ENCODE results near the gene OPALIN.
"Not testable (repeated sequence)": the region's sequence is repeated elsewhere in the genome, so short reads cannot be mapped to it uniquely, and the experiment has no call there.

OPALIN gene

DNA sequence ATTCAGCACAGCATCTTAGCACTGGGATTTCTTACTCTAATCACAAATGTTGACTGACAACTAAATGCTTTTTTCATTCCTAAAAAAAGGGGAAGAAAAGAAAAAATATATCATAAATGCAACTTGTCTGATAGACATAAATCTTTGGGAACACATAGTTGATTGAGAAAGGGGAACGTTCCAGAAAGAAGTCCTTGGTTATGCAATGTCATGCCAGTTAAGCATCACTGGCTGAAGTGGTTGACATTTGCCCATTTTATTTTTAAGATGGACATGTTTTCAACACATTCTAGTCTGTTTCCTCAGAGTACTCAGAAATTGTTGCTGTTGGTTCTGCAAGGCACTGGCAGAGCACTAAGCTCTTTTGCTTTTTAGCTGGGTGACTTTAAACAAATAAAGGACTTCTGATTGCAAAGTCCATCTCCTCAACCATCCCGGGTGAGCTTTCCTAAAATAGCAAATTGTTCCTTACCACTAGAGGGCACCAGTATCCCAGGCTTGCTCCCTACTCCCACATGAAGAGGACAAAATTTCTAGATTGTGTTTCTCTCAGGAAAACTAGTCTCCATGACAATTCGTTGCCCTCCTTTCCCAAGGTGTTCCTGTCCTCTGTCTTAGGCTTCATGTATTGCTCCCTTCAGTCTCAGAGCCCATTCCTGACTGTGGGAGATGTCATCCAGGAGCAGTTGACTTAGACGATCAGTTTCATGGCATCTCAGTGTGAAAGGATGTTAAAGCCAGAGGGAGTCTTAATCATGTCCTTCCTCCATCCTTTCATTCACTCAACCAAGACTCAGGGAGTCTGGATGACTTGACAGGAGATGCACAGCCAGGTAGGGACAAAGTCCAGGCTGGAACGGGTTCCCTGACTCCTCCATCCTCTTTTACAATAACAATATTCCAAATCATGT, 23.9 kb downstream of the OPALIN start:
- DNase-seq: peak; percentile 22

DNA sequence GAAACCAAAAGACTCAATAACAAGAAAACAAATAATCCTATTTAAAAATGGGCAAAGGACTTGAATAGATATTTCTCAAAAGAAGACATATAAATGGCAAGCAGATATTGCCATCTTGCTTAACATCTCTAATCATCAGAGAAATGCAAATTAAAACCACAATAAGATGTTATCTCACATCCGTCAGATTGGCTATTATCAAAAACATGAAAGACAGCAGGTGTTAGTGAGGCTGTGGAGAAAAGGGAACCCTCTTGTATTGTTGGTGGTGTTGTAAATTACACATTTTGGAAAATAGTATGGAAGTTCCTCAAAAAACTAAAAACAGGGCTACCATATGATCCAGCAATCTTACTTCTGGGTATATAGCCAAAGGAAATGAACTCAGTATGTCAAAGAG, 25.7 kb downstream of the OPALIN start:
- DNase-seq: no peak

DNA sequence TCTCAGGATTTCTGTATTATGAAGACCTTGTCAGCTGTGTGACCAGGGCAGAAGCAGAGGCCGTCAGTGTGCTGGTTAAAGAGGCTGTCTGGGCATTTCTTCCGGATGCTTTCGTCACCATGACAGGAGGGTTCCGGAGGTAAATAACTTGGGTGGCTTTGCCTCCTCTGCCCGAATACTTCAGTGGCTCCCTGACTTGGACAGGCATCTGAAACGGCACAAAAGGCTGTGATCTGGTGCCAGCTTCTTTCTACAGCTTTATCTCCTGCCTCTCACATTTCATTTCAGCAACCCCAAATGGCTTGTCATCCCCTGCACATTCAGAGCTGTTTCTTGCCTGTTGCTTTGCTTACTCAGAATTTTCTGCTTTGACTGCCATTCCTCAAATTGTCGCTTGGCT, 31.3 kb downstream of the OPALIN start:
- DNase-seq: no peak

DNA sequence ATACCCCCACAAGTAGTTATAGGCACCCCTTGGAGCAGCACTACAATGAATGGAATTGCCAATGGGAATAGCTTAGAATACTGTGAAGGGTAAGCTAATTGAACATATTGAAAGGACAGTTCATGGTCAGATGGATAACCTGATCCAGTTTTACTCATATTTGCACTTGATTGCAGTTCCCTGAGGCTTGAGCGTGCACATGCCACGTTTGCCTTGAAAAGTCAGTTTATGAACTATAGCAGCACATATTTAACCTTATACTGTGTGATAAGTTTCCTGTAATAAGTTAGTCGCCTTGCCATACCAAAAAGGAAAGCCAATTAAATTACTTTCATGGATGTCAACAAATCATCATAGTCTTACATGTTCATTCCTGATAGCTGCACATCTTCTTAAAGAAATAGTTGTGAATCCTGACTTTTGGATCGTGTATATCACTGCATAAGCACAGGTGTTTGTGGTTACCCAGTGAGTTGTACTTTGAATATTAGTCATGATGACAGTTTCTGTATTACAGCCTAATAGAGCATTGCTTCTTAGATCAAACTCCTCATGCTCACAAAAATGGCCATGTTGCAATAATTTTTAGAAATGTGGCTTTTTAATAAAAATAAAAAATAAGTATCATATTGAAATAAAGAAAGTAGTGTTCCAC, 33.0 kb downstream of the OPALIN start:
- DNase-seq: no peak

DNA sequence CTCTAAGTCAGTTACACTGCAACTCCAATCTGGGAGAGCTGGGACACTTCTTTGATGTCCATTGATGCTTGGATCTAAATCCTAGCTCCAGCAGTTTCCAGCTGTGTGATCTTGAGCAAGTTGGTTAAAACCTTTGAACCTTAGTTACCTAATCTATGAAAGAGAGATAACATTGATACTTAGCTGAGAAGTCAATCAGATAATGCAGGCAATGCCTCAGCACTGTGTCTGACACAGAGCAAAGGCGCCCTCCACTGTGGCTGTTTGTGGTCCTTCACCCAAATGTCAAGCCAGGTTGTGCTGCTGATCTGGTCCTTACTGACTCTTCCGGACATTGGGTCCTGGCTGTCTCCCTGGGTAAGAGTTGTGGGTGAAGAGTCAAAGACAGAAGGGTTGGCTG, 34.4 kb downstream of the OPALIN start:
- DNase-seq: no peak

DNA sequence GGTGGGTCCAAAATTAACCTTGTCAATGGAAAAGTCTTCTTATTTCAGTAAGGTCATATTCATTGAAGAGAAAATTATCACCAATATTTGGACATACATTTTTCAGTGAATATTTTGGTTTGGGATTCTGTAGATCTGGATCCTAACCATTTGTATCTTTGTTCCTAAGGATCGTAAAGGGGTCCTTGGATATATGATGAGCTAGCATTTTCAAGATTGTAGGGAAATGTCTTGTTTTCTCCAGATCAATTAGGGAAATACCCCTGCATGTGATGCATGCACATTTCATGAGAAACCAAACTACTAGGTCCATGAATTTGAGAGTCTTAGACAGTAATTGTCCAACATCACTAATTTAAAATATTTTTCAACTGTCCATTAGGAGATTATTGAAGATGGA, 36.5 kb downstream of the OPALIN start:
- DNase-seq: no peak

DNA sequence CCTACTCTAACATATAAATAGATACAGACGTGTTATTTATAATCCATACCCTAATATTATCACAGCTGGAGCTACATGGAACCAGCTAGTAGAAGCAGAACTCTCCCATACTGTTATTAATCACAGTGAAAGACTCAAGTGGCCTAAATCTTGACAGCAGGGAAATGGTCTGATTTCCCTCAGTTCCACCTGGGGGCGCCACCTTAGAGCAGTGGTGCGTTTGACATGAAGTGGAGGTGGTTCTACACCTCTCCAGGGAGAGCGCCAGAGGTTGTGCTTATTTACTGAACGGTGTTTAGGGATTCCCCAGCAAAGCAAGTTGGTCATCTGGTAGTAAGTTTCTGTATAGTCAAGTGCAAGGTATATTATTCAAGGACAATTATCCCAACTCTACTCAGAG, 37.0 kb downstream of the OPALIN start:
- no peak for DNase-seq

DNA sequence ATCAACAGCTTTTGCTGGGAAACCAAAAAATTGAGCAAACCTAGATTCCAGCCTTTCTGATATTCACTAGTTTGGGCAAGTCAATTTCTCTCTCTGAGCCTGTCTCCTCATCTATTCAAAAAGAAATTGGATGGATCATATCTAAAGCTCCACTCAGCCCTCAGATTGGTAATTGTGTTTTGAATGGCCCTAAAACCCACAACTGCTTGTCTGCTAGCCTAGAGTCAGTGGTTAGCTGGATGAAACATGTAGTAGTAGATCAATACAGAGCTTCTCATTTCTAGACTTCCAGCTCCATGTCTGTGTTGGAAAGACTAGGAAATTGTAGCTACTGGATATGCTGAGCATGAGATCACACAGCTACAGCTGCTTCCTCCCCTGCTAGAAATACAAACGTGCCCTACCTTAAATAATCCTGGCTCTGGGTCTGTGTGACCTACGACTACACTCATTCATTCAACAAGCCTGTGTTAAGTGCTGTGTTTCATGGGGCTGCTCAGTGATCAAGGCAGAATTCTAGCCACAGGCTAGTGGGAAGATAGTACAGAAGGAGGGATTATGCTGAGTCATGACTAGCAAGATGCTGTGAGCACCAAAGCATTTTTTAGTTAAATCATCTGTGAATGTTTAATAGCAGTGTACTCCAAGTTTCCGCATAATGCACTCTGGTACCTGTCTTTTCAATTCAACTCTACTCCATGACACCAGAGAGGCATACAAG, 38.9 kb downstream of the OPALIN start:
- no peak for DNase-seq

DNA sequence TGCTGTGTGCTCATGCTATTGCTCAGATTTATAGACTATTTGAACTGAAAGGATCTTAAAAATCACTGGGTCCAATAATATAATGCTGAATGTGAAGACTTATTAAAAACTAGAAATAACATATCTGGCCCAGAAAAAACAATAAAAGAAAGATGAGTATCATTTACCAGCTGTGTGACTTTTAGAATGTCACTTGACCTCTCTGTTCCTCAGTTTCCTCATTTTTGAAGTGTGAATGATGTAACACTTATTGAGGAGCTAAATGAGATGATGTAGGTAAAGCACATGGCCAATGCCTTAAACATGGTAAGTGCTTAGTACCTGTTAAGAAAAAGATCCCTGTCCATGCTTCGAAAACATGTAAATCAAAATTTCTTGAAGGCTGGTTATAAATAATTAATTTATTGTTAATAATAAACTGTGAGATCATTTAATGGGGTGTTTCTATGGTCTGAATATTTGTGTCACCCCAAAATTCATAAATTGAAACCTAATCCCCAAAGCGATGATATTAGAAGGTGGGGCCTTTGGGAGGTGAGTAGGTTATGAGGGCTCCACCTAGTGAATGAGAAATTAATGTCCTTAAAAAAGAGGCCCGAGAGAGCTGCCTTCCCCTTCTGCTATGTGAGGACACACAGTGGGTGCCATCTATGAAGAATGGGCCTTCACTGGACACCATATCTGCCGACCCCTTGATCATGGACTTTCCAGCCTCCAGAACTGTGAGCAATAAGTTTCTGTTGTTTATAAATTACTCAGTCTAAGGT, 41.6 kb downstream of the OPALIN start:
- DNase-seq: no peak

DNA sequence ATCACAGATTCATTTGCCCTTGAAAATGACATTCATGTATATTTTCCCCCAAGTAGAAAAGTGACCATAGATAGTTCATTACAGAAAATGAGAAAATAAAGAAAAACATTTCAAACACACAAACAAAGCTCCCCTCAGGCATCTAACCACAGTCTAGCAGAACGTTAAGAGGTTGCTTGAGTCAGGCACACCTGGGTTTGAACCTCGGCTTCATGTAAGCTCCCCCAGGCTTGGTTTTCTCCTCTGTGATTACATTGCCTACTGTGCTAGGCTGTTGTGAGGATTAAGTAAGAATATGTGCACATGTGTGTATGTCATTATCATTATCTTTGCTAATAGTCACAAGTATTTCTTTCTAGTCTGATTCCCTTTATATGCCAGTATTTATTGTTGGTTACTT, 45.5 kb downstream of the OPALIN start:
- DNase-seq: no peak

DNA sequence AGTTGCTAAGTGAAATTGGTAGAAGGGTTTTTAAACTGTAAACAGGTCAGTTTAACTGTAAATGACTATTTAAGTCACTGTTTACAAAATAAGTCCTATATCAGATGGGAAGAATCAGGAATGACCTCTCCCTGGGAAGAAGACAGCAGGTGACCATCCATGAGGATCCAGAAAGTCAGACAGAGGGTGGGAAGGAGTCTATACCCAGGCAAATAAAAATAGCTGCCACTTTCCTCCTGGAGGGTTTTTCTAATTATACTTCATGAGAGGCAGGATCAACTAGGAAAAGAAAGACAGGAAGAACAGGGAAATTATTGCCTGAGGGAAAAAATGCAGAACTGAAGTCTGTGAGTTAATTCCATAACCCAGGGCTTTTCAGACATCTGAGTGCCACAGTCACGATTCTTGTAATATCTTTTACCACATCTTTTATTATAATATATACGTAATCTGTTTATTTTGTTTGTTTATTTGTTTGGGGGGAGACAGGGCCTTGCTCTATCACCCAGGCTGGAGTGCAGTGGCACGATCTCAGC, 47.6 kb downstream of the OPALIN start:
- no peak for DNase-seq

DNA sequence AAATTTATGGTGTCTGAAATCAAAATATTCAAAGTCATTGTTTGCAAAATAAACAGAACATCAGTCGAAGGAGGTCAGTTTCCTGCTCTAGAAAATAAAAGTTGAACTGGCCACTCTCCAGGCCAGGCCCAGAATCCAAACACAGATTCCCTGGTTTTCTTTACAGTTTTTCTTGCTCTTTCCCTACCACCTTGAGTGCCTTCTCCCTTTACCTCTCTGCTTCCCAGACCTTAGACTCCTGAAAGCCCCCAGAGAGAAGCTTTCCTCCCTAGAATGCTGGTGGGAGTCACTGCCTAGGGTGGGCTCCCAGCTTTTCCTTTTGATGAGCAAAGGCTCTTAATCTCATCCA, 48.5 kb downstream of the OPALIN start:
- no peak for DNase-seq

DNA sequence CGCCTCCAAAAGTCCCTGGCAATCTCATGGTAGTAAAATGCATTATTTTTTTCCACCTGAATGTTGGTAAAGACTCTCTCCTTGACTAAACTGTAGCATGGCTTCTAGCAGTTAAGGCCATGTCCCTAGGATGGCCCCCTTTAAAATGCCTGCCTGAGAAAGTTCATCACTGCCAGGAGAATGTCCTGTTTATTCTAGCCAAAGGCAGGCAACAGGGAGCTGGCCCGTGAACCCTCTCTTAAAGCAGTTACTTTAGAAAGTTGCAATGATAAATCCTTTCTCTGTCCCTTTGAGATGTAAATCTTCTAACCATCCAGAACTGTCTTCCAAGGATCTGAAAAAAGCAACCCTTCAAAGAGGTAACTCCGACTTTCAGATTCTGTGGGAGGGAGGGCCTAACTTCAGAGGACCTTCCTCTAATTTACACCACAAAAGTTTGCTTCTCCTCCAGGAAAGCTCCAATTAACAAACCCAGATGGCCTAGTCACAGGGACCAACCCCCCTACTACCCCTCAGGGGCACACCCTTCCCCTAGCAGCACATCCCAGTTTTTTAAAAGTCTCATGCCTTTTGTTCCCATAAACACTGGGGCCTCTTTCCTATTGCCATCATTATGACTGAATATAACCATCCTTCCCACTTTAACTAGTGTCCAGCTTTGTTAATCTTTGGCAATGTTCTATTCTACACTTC, 49.0 kb downstream of the OPALIN start:
- no peak for DNase-seq

DNA sequence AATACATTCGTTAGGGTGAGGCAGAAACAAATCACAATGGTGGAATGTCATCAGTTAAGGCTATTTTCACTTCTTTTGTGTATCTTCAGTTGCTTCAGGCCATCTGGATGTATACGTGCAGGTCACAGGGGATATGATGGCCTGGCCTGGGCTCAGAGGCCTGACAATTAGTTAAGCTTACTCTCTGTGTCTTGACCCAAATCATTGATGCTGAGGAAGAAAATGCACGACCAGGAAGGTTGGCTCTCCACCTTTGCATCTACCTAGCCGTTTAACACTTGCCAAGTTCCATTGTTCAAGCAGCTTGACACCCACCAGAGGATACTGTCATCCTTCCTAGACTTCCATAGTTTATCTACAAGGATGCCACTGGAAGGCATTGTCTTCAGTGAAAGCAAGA, 49.9 kb downstream of the OPALIN start:
- DNase-seq: not testable (repeated sequence)

DNA sequence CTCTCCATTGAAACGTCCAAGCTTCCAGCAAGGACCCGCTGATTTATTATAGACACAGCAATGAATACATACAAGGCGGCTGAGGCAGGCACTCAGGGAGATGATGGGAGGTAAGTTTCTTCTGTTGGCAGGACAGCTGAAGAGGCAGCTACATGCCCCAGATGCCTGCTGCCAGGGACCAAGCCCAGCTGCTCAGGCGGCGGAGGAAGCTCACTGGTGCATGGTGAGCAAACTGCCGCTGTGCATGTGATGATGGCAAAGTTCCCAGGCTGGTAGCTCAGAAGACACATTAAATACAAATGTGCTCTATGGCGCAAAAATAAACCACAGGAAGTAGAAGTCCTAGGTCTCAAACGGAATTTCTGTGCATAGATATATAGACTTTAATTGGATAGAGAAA, 52.3 kb downstream of the OPALIN start:
- no peak for DNase-seq

DNA sequence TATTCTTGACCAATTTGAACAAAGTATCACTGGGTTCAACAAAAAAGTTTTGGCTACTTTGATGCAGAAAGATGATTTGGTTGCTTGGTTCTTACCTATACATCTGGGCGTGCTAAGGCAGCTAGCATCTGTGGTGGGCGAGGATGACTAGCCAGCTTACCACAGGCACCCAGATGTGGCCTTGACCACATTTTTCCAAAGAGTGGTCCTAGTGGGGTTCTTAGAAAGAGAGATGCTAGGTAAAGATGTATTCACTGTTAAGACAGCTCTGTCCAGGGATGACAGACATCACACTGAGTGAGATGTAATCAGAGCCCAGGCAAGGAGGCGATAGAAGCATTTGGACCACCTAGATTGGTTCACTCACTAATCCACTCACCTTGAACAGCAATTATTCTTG, 53.8 kb downstream of the OPALIN start:
- DNase-seq: no peak

DNA sequence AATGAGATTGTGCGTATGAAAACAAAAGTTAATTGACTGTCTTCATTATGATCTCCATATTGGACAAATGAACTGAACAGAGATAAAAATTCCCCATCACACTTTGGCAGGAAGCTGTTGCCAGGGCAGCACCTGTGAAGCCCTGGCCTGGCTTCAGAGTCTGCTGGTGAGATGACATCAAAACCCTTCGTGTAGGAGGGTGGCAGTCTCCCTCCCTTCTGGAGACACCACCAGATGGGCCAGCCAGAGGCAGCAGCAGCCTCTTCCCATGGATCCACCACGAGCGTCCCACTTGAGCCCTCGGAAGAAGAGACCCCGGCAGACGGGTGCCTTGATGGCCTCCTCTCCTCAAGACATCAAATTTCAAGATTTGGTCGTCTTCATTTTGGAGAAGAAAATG, 54.6 kb downstream of the OPALIN start, which contains the start of gene DNTT:
DNTT (plus strand) TSS at position 205 of the 400 bp plus-strand sequence; CDS start at position 269, 64 bp downstream.
- DNase-seq: no peak

DNA sequence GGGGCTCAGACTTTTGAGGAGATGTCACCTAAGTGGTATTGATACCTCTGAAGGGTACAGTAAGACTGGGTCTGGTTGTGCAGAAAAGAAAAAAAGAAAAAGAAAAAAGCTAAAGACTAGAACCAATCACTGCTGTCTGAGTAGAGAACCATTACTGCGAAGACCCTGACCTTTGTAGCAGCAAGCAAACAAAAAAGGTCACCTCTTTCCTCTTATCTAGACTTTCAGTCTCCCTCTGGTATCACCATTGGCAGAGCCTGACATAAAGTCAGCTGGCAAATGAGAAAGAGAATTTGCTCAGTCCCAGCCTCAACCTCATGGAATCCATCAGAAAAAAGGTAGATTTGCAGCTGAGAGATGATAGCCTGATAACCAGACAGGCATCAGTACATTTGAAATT, 57.2 kb downstream of the OPALIN start:
- no peak for DNase-seq

DNA sequence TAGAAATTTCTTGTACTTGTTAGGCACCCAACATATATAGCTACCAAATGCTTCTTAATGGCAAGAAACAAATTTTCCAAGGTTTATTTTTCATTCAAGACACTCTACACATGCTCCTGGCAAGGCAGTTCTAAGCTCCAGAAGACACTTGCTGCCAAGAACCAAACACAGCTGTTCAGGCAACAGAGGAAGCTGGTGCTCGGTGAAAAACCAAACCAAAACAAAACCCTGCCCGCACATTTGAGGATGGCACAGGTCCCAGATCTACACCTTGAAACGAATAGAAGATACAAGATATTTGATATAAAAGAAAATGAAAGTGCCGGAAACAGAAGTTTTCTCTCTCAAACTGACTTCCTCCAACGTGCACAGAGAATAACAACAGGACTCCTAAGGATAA, 59.4 kb downstream of the OPALIN start:
- DNase-seq: no peak

DNA sequence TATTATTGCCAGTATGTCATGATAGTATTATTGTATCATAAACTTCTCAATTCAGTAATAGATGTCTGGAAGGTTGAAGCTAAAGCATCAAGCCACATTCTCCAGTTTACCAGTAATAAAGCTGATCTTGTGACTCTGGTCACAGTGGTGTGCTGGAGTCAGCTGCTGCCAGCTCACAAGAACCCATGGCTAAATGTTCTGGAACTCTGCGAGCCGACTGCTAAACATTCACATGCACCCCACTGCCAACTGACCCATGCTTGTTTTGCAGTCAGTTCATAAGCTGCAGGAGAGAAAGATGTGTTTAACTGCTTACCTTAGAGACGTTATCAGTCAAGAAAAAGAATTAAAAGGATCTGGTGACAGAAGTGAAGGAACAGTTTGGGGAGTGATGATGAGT, 60.4 kb downstream of the OPALIN start:
- DNase-seq: no peak

DNA sequence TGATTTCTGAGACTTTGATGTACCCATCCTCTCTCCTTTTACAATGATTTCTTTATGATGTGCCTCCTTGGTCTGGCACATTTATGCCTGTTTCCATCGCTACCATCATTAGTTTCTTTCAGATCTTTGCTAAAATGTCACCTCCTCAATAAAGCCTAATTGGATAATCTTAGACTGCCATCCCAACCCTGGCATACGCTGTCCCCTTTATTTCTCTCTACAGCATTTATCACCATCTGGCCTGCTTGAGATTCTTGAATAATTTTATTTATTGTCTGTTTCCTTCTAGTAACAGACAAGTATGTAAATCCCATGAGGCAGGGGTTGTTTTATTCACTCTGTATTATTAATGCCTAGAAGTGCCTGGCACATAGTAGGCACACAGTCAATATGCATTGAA, 61.3 kb downstream of the OPALIN start:
- DNase-seq: no peak

DNA sequence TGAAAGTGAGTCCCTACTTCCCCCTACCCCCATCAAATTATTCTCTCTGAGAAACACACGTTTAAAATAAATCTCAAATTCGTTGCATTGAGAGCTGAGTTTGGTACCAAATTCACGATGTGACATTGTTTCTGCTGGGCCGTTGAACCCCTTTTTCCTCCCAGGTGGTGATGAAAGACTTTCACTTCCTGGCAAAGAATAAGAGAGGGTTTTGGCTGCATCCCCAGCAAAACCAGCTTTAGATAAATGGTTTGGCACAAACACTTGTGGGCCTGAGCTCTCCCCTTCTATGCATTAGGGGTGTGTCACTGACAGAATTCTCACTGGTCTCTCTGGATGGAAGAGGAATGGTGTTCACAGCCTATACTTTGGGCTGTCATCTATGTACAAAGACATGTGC, 63.3 kb downstream of the OPALIN start:
- DNase-seq: no peak
